ENCODE results near the gene C3orf18.

- TF ChIP-seq CTCF (IDR thresholded peaks at IDR 0.05) (no peak), POLR2A (IDR thresholded peaks at IDR 0.05) (no peak), POLR2AphosphoS5 (IDR thresholded peaks at IDR 0.05; ENCODE audit: insufficient read depth in 1 of 2, low read depth in 1 of 2) (no peak)
Observed at GRCh38 chr3:50592568-50592967, 25.0 kb upstream of the C3orf18 start.

Data from vagina (tissue), 2 donors.